ENCODE results near the gene CSNK1G2. TPM values are rescaled to one million over a fixed set of nuclear protein-coding genes. Genes with fewer than 3 reads are reported as not detected.

The CSNK1G2 gene
- total and polyA plus RNA-seq, 9 donors, result 32.2 to 46.2 (median 41.7) TPM

- Histone ChIP-seq H3K27ac (ENCODE audit: low read length) (peak overlapping the region; percentile 93), H3K4me3 (ENCODE audit: low read length) (peak overlapping the region; percentile 75), H3K27me3 (ENCODE audit: control insufficient read depth, insufficient read depth, low read length) (no peaks in the 10 kb centered on the region), H3K4me1 (ENCODE audit: control insufficient read depth, insufficient read depth, low read length) (peaks cover 41% of the 10 kb centered on the region), H3K36me3 (ENCODE audit: control insufficient read depth, insufficient read depth, low read length) (no peaks in the 10 kb centered on the region), H3K9me3 (replicated peaks; ENCODE audit: control insufficient read depth, low read depth, low read length) (no peaks in the 10 kb centered on the region)
- WGBS (ENCODE audit: insufficient coverage), result 0% methylated on average over 22 of the region's 40 CpGs
- peak; percentile 79 for DNase-seq
These were observed 1.3 kb downstream of the CSNK1G2 start for GRCh38 chr19:1942078-1942933.

GRCh38 chr19:1942934-1943555, 2.1 kb downstream of the CSNK1G2 start:
- WGBS (ENCODE audit: insufficient coverage), result 11% methylated on average over 16 of the region's 21 CpGs
- H3K4me1 ChIP-seq (ENCODE audit: control insufficient read depth, insufficient read depth, low read length), result peaks cover 41% of the 10 kb centered on the region
- DNase-seq, result no peak

GRCh38 chr19:1943661-1944087, 2.7 kb downstream of the CSNK1G2 start:
- DNase-seq, result no peak
- Histone ChIP-seq H3K4me3 (ENCODE audit: low read length) (no peak overlapping the region), H3K9me3 (replicated peaks; ENCODE audit: control insufficient read depth, low read depth, low read length) (no peaks in the 10 kb centered on the region), H3K27me3 (ENCODE audit: control insufficient read depth, insufficient read depth, low read length) (no peaks in the 10 kb centered on the region), H3K27ac (ENCODE audit: low read length) (no peak overlapping the region), H3K36me3 (ENCODE audit: control insufficient read depth, insufficient read depth, low read length) (no peaks in the 10 kb centered on the region), H3K4me1 (ENCODE audit: control insufficient read depth, insufficient read depth, low read length) (peaks cover 41% of the 10 kb centered on the region)
- 74% methylated on average over 21 of the region's 22 CpGs for WGBS (ENCODE audit: insufficient coverage)

More at GRCh38 chr19:1942934-1943555, 2.1 kb downstream of the CSNK1G2 start:
- Histone ChIP-seq H3K4me3 (ENCODE audit: low read length) (peak overlapping the region; percentile 75), H3K9me3 (replicated peaks; ENCODE audit: control insufficient read depth, low read depth, low read length) (no peaks in the 10 kb centered on the region), H3K36me3 (ENCODE audit: control insufficient read depth, insufficient read depth, low read length) (no peaks in the 10 kb centered on the region), H3K27ac (ENCODE audit: low read length) (peak overlapping the region; percentile 93), H3K27me3 (ENCODE audit: control insufficient read depth, insufficient read depth, low read length) (no peaks in the 10 kb centered on the region)

- Histone ChIP-seq H3K36me3 (ENCODE audit: control insufficient read depth, insufficient read depth, low read length) (peaks cover 3% of the 10 kb centered on the region), H3K4me1 (ENCODE audit: control insufficient read depth, insufficient read depth, low read length) (peaks cover 41% of the 10 kb centered on the region), H3K27ac (ENCODE audit: low read length) (no peak overlapping the region), H3K4me3 (ENCODE audit: low read length) (no peak overlapping the region), H3K27me3 (ENCODE audit: control insufficient read depth, insufficient read depth, low read length) (no peaks in the 10 kb centered on the region), H3K9me3 (replicated peaks; ENCODE audit: control insufficient read depth, low read depth, low read length) (no peaks in the 10 kb centered on the region)
- 68% methylated on average over 25 of the region's 42 CpGs for WGBS (ENCODE audit: insufficient coverage)
- DNase-seq, result no peak
These were observed 3.3 kb downstream of the CSNK1G2 start for GRCh38 chr19:1944088-1944915.

- no peaks in the 10 kb centered on the region for H3K9me3 ChIP-seq (replicated peaks; ENCODE audit: control insufficient read depth, low read depth, low read length)
- no peak for DNase-seq
- no peak overlapping the region for H3K27ac ChIP-seq (ENCODE audit: low read length)
- peaks cover 7% of the 10 kb centered on the region for H3K36me3 ChIP-seq (ENCODE audit: control insufficient read depth, insufficient read depth, low read length)
- 88% methylated on average over 23 of the region's 30 CpGs for WGBS (ENCODE audit: insufficient coverage)
- no peak overlapping the region for H3K4me3 ChIP-seq (ENCODE audit: low read length)
- peaks cover 34% of the 10 kb centered on the region for H3K4me1 ChIP-seq (ENCODE audit: control insufficient read depth, insufficient read depth, low read length)
- H3K27me3 ChIP-seq (ENCODE audit: control insufficient read depth, insufficient read depth, low read length), result no peaks in the 10 kb centered on the region
These were observed 4.1 kb downstream of the CSNK1G2 start for GRCh38 chr19:1944916-1945561.

GRCh38 chr19:1945899-1946298, 4.9 kb downstream of the CSNK1G2 start:
- H3K27ac ChIP-seq (ENCODE audit: low read length), result no peak overlapping the region
- H3K4me3 ChIP-seq (ENCODE audit: low read length), result no peak overlapping the region
- DNase-seq, result no peak
- H3K4me1 ChIP-seq (ENCODE audit: control insufficient read depth, insufficient read depth, low read length), result peaks cover 30% of the 10 kb centered on the region
- H3K9me3 ChIP-seq (replicated peaks; ENCODE audit: control insufficient read depth, low read depth, low read length), result no peaks in the 10 kb centered on the region
- H3K36me3 ChIP-seq (ENCODE audit: control insufficient read depth, insufficient read depth, low read length), result peaks cover 9% of the 10 kb centered on the region
- no peaks in the 10 kb centered on the region for H3K27me3 ChIP-seq (ENCODE audit: control insufficient read depth, insufficient read depth, low read length)
- WGBS (ENCODE audit: insufficient coverage), result 56% methylated on average over 7 of the region's 18 CpGs

GRCh38 chr19:1947651-1948209, 6.8 kb downstream of the CSNK1G2 start:
- Histone ChIP-seq H3K36me3 (ENCODE audit: control insufficient read depth, insufficient read depth, low read length) (peaks cover 15% of the 10 kb centered on the region), H3K9me3 (replicated peaks; ENCODE audit: control insufficient read depth, low read depth, low read length) (no peaks in the 10 kb centered on the region), H3K27ac (ENCODE audit: low read length) (no peak overlapping the region), H3K4me1 (ENCODE audit: control insufficient read depth, insufficient read depth, low read length) (peaks cover 23% of the 10 kb centered on the region), H3K4me3 (ENCODE audit: low read length) (no peak overlapping the region), H3K27me3 (ENCODE audit: control insufficient read depth, insufficient read depth, low read length) (no peaks in the 10 kb centered on the region)
- no peak for DNase-seq
- 78% methylated on average over 29 of the region's 34 CpGs for WGBS (ENCODE audit: insufficient coverage)

GRCh38 chr19:1949304-1950101, 8.5 kb downstream of the CSNK1G2 start:
- no peaks in the 10 kb centered on the region for H3K9me3 ChIP-seq (replicated peaks; ENCODE audit: control insufficient read depth, low read depth, low read length)
- DNase-seq, result no peak
- peaks cover 6% of the 10 kb centered on the region for H3K4me1 ChIP-seq (ENCODE audit: control insufficient read depth, insufficient read depth, low read length)
- no peaks in the 10 kb centered on the region for H3K27me3 ChIP-seq (ENCODE audit: control insufficient read depth, insufficient read depth, low read length)
- H3K36me3 ChIP-seq (ENCODE audit: control insufficient read depth, insufficient read depth, low read length), result peaks cover 26% of the 10 kb centered on the region
- no peak overlapping the region for H3K27ac ChIP-seq (ENCODE audit: low read length)
- WGBS (ENCODE audit: insufficient coverage), result 93% methylated on average over 40 of the region's 44 CpGs
- H3K4me3 ChIP-seq (ENCODE audit: low read length), result no peak overlapping the region

GRCh38 chr19:1950640-1951039, 9.7 kb downstream of the CSNK1G2 start:
- H3K9me3 ChIP-seq (replicated peaks; ENCODE audit: control insufficient read depth, low read depth, low read length), result no peaks in the 10 kb centered on the region
- no peak for DNase-seq
- 92% methylated on average over 4 of the region's 16 CpGs for WGBS (ENCODE audit: insufficient coverage)
- H3K4me1 ChIP-seq (ENCODE audit: control insufficient read depth, insufficient read depth, low read length), result no peaks in the 10 kb centered on the region
- no peak overlapping the region for H3K27ac ChIP-seq (ENCODE audit: low read length)
- H3K36me3 ChIP-seq (ENCODE audit: control insufficient read depth, insufficient read depth, low read length), result peaks cover 26% of the 10 kb centered on the region
- H3K27me3 ChIP-seq (ENCODE audit: control insufficient read depth, insufficient read depth, low read length), result no peaks in the 10 kb centered on the region
- no peak overlapping the region for H3K4me3 ChIP-seq (ENCODE audit: low read length)

Measured in muscle of leg (tissue), 11 donors.